ENCODE results near the gene SPTLC3.

Gene SPTLC3

DNA sequence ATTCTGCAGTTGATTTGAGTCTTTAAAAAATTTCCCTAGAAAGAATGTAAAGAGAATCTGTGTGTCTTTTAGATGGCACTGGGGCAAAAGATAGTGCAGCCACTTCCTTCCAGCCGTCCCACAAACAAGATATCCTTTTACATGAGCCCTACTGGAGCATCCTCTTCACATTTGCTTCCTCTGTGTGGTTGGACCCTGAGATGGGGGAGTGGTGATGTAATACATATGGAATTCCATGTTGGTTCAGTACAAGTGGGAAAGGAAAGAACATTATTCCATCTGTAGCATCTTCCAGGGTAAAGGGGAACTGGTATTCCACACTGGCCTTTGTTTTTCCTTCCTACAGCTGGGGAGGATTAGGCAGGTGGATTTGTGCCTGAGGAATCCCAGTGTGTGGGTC lies 133.4 kb downstream of the SPTLC3 start:
- DNase-seq, result no peak

DNA sequence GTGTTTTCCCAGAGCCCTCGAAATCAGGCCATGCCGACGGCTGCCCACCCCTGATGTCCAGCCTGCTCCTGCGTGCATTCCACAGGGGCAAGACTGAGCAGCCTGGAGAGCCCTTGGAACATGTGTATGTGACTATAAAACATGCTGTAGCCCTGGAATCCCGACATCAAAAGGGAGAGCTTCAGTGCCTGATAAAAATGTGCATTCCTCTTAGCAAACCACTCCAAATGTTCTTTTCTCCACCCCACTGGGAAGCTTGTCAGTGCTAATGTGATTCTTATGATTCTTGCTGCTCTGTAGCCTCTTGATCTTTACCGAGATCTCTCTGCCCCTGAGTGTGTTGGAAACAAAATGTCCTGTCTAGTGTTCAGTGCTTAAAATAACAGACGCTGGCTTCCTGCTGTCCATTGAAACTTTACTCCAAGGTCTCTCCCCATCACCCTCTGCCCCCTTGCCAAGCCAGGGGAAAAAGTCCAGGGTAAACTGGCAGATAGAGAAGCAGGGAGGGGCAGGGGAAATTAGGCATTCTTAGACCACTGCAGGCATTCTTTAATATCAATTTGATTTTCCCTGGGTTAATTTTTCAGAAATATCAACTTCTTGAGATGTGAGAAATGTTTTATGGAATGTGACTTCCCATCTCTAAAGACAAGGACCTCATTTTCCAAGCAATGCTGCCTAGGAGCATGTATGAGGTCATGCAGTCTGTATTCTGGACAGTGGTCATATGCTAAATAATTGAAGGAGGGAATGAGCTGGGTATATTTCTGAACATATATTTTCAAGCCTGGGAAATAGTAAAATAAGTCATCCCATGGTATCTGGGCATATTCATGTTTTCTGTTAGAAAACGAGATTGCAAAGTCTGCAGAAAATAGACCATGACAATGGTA lies 138.5 kb downstream of the SPTLC3 start:
- DNase-seq, result no peak

DNA sequence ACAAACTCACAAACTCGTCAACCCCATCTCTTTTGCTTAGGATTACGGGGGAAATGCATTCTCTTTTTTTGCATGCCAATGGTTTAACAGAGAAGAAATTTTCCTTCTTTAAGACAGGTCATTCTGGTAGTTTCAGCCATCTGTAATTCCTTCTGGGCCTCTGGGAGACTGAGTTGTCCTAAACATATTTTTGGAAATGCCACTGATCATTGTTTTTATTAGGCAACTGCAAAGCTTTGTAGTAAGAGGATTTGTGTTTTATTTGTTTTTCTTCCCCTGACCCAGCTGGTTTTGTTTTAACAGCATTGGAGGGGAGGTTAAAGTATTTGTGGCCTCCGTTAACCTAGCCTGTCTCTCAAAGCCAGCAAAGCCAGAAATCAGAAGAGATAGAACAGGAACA lies 139.2 kb downstream of the SPTLC3 start:
- no peak for DNase-seq

DNA sequence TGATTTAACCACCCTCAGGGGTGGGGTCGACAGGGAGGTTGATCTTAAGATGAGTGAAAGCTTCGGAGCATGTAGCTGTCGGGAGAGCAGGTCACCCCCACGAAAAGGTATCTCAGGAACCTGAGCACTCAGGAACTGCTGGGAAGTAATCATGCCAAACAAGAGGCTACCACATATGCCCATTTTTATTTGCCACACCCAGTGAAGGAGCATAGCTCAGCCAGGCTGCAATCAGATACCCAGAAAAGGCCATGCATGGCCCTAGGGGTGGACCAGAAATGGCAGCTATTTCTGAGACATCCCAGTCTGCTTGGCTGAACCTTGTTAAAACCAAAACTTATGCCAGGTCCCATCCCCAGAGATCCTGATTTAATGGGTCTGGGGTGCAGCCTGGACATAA lies 139.6 kb downstream of the SPTLC3 start:
- DNase-seq, result no peak

DNA sequence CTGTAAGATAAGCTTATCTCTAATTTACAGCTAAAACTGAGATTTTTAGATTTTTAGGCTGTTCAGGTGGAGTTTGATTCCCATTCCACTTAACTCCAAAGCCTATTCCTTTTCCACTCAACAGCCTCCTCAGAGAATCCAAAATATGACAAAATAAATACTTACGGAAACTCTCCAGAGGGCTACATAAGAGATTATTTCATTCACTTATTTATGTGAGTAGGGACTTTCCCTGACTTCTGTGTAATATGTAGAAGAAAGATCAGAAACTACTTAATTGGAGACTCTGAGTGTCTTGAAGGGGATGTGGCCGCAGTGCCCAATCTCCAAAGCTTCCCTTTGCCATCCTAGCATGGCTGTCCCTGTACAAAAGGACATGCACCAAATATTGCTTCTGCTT lies 140.2 kb downstream of the SPTLC3 start:
- no peak for DNase-seq

DNA sequence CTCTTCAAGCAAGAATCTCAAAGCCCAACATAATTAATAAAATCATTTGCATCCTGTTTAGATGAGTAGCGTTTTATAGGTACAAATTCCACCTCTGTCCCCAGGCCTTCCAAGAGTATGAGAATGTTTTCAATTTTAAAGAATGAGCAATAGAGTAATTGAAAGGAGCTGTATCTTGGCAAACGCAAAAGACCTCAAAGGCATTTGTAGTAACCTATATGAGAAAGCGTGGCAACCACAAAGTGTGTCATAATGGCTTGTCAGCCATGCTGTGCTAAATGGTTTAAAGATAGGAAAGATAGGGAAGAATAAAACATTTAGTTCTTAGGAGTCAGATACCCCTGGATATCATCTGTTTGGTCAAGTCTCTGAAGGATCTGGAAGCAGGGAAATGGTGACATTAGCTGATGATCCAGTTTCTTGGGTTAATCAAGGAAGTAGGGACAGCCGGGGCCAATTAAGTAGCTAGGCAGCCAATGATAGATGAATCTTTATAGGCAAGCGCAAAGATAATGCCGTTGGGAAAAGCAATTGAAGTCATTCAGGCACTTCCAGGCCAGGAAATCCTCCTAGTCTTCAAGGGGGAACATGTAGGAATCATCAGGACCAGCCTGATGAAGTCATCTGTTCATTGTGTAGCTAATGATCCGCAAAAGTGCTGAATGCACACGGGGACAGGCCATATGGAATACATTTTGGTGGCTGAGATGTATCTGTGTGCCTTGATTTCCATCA lies 140.8 kb downstream of the SPTLC3 start:
- DNase-seq, result no peak

DNA sequence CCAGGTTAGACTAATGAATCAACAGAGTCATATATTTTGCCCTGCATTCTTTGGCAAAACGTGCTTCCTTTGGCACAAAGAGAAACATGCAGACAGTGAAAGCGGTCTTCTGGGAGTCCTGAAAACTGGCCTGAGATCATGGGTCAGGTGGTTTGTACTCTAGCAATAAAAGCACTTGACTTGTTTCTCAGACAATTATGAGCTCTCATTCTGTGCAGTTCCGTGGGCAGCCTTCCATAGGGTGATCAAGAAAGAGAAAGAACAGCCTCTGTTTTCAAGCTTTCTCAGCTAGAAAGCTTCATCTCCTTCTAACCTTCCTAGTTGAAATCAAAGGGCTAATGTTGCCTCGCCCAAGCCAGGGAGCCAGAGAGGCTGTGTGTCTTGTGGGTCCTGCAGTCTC lies 149.6 kb downstream of the SPTLC3 start:
- DNase-seq, result no peak

DNA sequence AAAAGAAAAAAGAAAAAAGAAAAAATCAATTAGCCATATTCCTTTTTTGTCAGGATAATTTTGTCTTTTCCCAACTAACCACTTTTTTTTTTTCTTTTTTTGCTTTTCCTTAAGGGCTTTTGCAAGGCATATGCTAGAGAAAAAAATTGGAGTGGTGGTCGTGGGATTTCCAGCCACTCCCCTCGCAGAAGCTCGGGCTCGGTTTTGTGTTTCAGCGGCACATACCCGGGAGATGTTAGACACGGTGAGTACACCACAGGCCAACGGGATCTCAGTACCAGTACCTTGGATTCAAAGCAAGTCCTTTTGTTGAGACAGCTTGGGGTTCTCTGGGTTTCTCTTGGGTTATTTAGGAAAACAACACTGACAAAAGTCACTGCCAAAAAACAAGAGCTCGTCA lies 151.1 kb downstream of the SPTLC3 start:
- no peak for DNase-seq

DNA sequence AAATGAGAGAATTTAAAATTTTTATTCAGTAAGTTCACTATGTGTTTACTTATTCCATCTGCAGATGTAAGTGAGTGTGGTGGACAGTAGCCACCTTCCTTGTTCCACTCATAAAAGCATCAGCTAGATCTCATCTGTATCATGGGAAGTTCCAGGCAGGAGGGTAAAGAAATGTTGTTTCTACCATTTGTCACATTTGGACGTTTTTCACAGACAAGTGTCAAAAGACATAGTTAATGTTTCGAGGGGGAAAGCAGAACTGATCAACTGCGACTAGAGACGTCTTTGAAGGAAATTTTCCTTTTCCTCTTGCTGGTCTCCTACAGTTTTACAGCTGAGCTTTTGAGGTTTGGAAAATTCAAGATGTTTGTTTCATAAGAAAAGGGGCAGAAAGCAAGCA lies 156.4 kb downstream of the SPTLC3 start:
- DNase-seq, result no peak

DNA sequence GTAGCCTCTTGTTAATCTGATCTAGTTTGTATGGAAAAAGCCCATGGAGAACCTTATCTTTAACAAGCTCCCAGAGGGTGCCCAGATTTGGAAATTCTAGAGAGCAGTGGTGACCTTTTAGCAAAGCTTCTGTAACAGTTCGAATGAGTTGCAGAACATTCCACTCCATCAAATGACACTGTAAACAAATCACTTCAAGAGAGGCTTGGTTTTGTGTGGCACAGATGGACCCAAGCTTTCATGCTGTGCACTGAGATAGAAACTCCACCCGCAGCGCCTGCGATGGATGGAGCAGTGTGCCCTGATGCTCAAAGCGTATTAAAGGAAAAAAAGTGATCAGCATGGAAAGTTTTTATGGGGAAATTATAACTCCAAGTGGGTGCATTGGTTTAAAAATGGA lies 157.2 kb downstream of the SPTLC3 start:
- no peak for DNase-seq

DNA sequence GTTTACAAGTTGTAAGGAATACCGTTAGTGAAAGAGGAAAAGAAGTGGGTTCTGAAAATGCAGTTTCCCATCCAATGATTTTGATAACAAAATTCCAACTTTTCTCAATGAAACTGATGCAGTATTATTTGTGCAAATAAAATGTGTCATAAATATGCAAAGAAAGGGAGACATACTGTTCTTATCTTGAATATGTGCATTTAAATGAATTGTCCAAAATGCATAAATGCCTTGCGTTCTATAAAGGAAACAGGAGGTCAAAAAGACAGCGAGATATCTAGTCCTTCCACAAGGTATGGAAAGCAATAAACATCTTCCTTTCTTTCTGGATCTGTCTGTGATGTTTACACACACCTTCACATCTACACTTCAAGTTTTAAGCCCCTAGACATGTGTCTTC lies 157.7 kb downstream of the SPTLC3 start:
- no peak for DNase-seq

DNA sequence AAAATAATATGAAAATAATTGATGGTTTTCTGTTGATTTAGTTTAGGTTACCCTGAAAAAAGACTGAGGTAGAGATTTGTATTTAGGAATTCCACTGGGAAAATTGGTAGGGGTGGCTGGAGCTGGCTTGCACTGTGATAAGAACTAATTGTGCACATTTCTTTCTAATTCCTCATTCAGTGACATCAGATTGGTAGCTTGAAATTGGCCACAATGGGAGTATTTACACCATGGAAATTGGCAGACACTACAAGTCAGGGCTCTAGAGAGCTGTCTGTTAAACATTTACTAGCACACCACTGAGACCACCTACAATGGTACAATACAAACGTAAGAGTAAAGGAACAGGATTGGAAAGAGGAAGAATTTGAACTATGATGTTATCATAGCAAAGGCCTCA lies 160.3 kb downstream of the SPTLC3 start:
- DNase-seq, result no peak

DNA sequence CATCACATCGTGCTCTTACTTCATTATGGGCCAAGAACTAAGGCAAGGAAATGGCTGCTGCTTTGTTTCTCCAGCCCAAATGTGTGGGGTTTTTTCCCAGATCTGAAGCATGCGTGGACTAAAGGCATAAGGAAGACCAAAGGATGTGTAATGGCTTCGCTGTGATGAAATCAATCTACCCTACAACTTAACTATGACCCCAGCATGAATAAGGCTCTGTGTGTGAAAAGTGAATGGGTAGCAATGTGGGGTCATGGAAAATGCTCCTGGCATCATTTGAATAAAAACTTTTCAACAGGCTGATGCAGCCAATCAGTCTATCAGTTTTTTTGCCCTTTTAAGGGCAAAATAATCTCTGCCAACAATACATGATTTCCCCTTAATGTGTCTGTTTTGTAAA lies 162.0 kb downstream of the SPTLC3 start:
- no peak for DNase-seq

DNA sequence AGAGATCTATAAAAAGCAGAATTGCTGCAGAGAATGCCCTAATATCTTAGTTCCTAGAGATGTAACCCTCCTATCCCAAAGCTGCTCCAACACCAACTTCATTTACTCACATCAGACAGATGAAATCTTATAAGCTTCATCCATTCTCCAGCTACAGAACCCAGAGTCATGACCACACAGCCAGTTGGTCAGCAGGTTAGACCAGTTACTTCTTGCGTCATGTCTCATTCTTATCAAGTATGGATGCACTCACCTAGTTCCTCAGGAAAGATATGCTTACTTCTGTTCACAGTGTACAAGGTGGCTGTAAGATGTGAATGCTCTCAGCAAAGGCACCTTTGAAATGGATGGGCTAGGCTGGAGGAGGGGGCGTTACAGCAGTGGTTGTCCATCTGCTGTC lies 164.4 kb downstream of the SPTLC3 start:
- no peak for DNase-seq

DNA sequence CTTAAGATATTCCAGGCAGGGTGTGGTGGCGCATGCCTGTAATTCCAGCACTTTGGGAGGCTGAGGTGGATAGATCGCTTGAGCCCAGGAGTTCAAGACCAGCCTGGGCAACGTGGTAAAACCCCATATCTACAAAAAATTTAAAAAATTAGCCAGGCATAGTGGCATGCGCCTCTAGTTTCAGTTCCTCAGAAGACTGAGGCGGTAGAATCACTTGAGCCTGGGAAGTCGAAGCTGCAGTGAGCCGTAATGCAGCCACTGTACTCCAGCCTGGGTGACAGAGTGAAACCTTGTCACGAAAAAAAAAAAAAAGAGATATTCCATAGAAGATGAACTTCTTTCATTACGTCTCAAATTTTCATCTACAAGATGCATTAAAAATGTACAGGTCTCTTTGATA lies 165.6 kb downstream of the SPTLC3 start:
- DNase-seq, result no peak

DNA sequence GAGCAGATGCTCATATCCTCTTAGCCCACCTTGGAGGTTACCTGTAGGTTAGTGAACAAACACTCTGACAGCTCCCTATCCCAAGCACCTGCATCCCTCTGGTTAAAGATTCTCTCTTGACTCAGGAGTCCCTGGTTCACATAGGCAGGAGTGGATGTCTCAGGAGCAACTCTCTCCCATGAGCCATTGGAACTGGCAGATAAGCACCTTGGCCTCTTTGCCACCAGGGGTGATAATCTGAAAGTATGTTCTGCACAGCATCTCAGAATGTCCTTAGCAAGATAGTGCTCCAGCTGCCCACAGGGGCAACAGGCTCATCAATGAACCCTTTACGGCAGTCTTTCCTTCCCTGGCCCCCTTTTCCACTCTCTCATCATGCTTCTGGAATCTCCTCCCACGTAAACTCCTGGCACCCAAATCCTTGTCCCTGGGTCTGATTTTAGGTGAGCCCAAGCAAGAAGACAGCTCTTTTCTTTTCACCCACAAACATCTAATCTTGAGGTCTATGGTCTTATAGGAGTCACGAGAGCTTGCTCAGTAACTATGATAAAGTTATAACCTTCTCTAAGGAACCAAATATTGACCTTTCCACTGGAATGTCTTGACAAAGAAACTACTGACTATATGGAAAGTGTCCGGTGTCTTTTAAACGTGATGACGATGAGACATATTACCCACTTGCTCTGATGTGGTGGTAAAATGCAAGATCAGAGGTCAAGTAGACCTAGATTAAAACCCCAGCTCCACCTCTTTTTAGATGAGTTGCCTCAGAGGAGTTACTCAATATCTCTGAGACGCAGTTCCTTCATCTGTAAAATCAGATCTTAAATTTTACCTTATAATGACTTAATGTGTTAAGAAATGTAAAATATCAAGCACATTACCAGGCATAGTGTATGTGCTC lies 172.5 kb downstream of the SPTLC3 start:
- DNase-seq, result no peak

DNA sequence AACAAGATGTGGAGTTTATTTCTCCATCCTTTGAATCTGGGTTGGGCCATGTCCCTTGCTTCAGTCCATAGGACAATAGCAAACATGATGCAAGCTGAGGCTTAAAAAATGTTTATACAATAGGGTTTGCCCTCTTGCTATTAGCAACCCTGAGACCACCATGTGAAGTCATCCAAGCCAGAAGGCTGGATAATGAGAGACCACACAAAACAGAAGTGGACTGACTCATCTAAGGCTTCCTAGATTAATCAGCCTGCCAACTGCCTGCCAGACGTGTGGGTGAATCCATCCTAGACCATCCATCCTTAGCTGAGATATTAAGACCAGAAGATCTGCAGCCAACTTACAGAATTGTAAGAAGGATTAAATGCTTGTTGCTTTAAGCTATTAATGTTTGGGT lies 174.2 kb downstream of the SPTLC3 start:
- no peak for DNase-seq

DNA sequence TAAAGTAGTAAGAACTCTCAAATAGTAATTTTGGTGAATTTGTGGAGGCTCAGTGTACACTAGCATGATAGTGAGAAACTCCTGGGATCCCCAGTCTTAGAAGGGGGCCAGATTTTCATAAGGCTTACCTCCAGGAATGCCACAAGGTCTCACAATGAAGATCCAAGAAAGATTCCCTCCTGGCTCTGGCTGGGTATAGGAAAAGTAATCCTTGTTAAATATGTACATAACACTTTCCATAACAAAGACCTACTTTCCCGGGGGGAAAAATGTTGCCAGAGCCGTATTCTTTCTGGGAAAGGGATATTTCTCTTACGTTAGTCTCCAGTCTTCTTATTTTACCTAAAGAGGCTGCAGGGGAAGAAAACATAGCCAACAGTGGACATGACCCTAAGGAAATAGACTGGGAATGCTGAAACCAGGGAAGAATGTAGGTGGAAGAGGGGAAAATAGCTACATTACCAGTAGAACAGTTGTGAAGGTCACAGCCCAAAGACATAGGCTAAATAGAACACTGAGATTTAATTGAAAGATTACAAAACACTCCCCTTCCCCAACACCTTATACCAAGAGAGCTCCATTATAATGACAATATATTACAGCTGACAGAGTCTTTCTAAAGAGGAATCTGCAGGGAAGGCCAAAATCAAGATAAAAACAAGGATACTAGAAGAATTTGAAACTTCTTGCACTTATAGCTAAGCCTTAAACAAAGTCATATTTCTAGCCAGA lies 177.4 kb downstream of the SPTLC3 start:
- no peak for DNase-seq

DNA sequence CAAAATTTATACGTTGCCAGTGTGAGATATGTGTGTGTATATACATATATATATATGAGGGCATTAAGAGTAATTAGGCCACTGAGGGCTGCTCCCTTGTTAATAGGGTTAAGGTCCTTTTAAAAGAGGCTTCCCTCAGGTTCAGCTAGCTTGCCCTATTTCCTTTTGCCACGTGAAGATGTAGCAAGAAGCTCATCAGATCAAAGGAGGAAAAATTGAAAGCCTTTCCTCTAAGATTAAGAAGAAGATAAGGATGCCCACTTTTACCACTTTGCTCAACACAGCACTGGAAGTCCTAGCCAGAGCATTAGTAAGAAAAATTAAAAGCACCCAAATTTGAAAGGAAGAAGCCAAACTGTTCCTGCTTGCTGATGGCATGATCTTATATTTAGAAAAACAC lies 179.1 kb downstream of the SPTLC3 start:
- no peak for DNase-seq

DNA sequence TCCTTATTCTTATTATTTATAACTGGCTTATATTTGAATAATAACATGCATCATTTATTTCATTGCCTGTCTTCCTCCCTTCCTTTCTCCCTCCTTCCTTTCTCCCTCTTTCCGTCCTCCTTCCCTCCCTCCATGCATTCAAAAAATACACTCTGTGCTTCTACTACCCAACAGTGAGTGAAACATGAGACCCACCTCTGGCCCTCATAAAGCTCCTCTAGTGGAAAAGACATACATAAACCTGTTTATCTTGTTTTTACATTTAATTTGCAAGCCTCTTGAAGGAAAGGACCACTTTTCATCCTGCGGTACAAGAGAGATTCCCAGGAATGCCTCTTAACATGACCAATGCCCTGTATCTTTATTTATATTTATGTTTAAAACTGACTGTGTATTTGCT lies 190.5 kb downstream of the SPTLC3 start:
- no peak for DNase-seq

DNA sequence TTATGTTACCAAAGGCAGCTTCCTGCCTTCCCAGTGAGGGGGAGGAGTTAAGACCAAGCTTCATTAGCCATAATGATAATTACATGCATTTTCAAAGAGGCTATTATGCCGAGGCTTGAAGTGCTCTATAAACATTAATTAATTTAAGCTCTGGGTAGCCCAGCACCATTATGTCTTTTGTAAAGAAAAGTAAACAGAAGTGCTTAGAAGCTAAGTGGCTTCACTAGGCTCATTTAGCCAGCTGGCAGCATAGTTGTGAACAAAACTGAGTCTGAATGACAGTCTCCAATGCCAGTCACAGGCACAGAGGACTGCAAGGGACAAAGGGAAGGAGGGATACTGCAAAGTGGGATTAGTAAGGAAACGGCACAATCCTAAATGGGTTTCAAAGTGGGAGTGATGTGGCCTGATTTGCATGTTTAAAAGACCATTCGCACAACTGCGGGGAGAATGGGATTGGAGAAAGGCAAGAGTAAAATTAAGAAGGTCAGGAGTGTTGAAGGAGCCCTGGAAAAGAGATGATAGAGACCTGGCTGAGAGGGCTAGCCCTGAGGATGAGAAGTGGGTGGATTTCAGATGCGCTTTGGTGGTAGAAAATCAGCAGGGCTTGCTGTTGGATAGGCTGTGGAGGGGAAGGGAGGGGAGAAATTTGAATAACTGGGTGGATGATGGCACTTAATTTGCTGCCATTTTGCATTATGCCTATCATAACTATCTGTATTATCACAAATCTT lies 192.2 kb downstream of the SPTLC3 start:
- DNase-seq, result no peak

DNA sequence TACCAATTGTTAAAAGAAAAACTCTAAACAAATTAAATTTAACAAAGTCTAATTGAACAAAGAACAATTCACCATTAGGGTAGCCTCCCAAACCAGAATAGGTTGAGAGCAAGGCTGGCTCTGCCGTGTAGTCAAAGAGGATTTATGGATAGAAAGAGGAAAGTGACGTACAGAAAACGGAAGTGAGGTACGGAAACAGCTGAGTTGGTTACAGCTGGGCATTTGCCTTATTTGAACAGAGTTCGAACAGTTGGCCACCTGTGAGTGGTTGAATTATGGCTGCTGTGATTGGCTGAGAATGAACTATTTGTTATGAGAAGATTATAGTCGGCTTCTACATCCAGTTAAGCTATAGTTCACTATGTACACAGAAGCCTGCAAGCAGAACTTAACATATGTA lies 193.8 kb downstream of the SPTLC3 start:
- no peak for DNase-seq

All from cortex of kidney (tissue), 1 donor.